DOHH2 (cell line): ENCODE measurements around the gene LCN10.

Experiments used
- H3F3A ChIP-seq: fragments of 200-600 bp; sonication (generic), shearing (Covaris generic); 2 replicates; pipeline ENCODE4 v1.6.0; 2016; ENCODE audit warnings: antibody characterized with exemption, mild to moderate bottlenecking; ENCODE audit not compliant: control insufficient read depth, insufficient read depth
- H3K27ac ChIP-seq: fragments of 200-600 bp; sonication (generic); 2 replicates; pipeline ENCODE4 v1.5.1; 2014; ENCODE audit warnings: low read depth, mild to moderate bottlenecking, low read length, moderate library complexity
- H3K27me3 ChIP-seq: fragments of 200-600 bp; sonication (generic); 2 replicates; pipeline ENCODE4 v1.6.1; 2014; ENCODE audit warnings: mild to moderate bottlenecking, low read length, mixed read lengths; ENCODE audit not compliant: control insufficient read depth
- H3K36me3 ChIP-seq: fragments of 200-600 bp; sonication (generic); 2 replicates; pipeline ENCODE4 v1.6.1; 2014; ENCODE audit warnings: mild to moderate bottlenecking, low read length, moderate library complexity, mixed read lengths; ENCODE audit not compliant: control insufficient read depth
- H3K4me1 ChIP-seq: fragments of 200-600 bp; sonication (generic); 2 replicates; pipeline ENCODE4 v1.6.1; 2014; ENCODE audit warnings: mild to moderate bottlenecking, low read length, mixed read lengths; ENCODE audit not compliant: control insufficient read depth
- H3K4me2 ChIP-seq: fragments of 200-600 bp; sonication (generic); 2 replicates; pipeline ENCODE4 v1.6.0; 2014; ENCODE audit warnings: mild to moderate bottlenecking, low read length, moderate library complexity
- H3K4me3 ChIP-seq: fragments of 200-600 bp; sonication (generic); 2 replicates; pipeline ENCODE4 v1.5.1; 2014; ENCODE audit warnings: mild to moderate bottlenecking, low read length, mixed read lengths
- H3K79me2 ChIP-seq: fragments of 200-600 bp; sonication (generic); 2 replicates; pipeline ENCODE4 v1.6.1; 2014; ENCODE audit warnings: mild to moderate bottlenecking, low read length, mixed read lengths; ENCODE audit not compliant: control insufficient read depth
- H3K9me2 ChIP-seq: fragments of 200-600 bp; sonication (generic); replicated peaks from 2 replicates; pipeline ENCODE4 v1.6.1; 2014; ENCODE audit warnings: mild to moderate bottlenecking, low read length, mixed read lengths; ENCODE audit not compliant: control insufficient read depth
- H3K9me3 ChIP-seq: fragments of 200-600 bp; sonication (generic); 2 replicates; pipeline ENCODE4 v1.6.1; 2014; ENCODE audit warnings: antibody characterized with exemption, low read length, mixed read lengths; ENCODE audit not compliant: control insufficient read depth, insufficient read depth
- H4K20me1 ChIP-seq: fragments of 200-600 bp; sonication (generic); 2 replicates; pipeline ENCODE4 v1.6.0; 2014; ENCODE audit warnings: low read depth, mild to moderate bottlenecking, antibody characterized with exemption, low read length, moderate library complexity; ENCODE audit not compliant: control insufficient read depth, insufficient read depth
- EZH2phosphoT487 ChIP-seq: fragments of 200-600 bp; sonication (generic); IDR thresholded peaks from 2 replicates; pipeline ENCODE4 v1.6.1; 2017; ENCODE audit warnings: borderline replicate concordance, mild to moderate bottlenecking, antibody characterized with exemption, low read length, moderate library complexity, mixed read lengths
- TF ChIP-seq, protein P1 (sequence below): fragments of 200-600 bp; sonication (generic); IDR thresholded peaks from one replicate; pipeline ENCODE4 v1.5.1; 2014; ENCODE audit warnings: antibody characterized with exemption, mild to moderate bottlenecking, low read depth, low read length; ENCODE audit not compliant: poor library complexity, severe bottlenecking

The LCN10 gene

DNA sequence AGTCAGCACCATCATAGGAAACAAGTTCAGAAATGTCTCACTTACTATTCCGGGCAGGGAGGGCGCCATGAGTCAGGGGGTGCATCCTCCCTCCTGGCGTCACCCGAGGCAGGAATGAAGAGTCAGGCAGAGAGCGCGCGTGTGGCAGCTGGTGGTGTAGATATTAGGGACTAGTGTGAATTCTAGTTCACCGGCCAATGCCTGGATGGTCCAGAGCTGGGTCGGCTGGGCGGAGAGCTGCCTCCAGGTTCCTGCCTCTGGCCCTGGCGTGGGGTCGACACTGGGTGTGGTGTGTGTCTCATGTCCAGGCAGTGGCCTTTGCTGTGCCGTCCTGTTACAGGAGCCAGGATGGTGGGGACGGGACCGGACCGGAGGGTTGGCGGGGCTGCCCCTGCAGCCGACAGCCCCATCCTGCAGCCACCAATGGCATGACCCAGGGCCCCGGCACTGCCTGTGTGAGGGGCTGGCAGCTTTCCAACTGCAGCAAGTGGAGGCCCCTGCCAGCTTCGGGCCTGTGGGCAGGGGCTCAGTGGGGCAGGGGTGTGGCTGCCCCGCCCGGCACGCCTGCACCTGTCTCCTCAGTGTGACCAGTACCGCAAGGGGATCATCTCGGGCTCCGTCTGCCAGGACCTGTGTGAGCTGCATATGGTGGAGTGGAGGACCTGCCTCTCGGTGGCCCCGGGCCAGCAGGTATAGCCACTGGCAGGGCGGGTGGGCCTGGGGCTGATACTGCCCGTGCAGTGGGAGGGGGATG is 21.2 kb downstream of the LCN10 start:
- Histone ChIP-seq H3K36me3 (peaks cover 49% of the 10 kb centered on the region), H3F3A (peaks cover 43% of the 10 kb centered on the region), H3K27ac (no peak overlapping the region), H3K4me1 (peaks cover 34% of the 10 kb centered on the region), H3K4me3 (no peak overlapping the region), H3K79me2 (peaks cover 15% of the 10 kb centered on the region), H4K20me1 (peaks cover 12% of the 10 kb centered on the region), H3K4me2 (no peak overlapping the region), H3K9me2 (no peaks in the 10 kb centered on the region), H3K27me3 (no peaks in the 10 kb centered on the region), H3K9me3 (no peaks in the 10 kb centered on the region)
- no peak for TF ChIP-seq EZH2phosphoT487
- TF ChIP-seq, protein P1, sequence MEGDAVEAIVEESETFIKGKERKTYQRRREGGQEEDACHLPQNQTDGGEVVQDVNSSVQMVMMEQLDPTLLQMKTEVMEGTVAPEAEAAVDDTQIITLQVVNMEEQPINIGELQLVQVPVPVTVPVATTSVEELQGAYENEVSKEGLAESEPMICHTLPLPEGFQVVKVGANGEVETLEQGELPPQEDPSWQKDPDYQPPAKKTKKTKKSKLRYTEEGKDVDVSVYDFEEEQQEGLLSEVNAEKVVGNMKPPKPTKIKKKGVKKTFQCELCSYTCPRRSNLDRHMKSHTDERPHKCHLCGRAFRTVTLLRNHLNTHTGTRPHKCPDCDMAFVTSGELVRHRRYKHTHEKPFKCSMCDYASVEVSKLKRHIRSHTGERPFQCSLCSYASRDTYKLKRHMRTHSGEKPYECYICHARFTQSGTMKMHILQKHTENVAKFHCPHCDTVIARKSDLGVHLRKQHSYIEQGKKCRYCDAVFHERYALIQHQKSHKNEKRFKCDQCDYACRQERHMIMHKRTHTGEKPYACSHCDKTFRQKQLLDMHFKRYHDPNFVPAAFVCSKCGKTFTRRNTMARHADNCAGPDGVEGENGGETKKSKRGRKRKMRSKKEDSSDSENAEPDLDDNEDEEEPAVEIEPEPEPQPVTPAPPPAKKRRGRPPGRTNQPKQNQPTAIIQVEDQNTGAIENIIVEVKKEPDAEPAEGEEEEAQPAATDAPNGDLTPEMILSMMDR: no peak

DNA sequence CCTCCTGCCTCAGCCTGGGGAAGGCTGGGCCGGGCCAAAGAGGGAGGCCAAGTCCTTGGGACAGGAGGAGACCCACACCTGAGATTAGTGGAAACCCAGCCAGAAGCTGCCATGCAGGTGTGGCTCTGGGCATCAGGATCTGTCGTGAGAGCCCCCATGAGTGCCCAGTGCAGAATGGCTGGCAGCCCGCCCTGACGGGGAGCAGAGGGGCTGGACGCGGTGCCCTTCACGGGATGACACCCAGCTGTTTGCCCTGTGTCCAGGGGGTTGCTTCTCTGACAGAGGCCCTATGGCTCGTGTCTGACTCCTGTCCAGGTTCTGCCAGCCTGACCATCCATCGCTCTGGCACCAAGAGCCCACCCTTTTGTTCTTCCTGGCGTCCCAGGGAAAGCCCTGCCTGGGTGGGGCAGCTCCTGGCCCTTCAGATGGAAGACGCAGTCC is 21.8 kb downstream of the LCN10 start:
- H3K36me3 ChIP-seq: peaks cover 43% of the 10 kb centered on the region
- no peaks in the 10 kb centered on the region for H3K9me2 ChIP-seq
- TF ChIP-seq, protein P1: no peak
- TF ChIP-seq EZH2phosphoT487: no peak
- H3K9me3 ChIP-seq: no peaks in the 10 kb centered on the region
- no peaks in the 10 kb centered on the region for H3K27me3 ChIP-seq
- peaks cover 37% of the 10 kb centered on the region for H3F3A ChIP-seq
- peaks cover 6% of the 10 kb centered on the region for H4K20me1 ChIP-seq
- H3K79me2 ChIP-seq: peaks cover 9% of the 10 kb centered on the region
- H3K4me2 ChIP-seq: no peak overlapping the region
- peaks cover 28% of the 10 kb centered on the region for H3K4me1 ChIP-seq
- no peak overlapping the region for H3K4me3 ChIP-seq
- H3K27ac ChIP-seq: no peak overlapping the region

DNA sequence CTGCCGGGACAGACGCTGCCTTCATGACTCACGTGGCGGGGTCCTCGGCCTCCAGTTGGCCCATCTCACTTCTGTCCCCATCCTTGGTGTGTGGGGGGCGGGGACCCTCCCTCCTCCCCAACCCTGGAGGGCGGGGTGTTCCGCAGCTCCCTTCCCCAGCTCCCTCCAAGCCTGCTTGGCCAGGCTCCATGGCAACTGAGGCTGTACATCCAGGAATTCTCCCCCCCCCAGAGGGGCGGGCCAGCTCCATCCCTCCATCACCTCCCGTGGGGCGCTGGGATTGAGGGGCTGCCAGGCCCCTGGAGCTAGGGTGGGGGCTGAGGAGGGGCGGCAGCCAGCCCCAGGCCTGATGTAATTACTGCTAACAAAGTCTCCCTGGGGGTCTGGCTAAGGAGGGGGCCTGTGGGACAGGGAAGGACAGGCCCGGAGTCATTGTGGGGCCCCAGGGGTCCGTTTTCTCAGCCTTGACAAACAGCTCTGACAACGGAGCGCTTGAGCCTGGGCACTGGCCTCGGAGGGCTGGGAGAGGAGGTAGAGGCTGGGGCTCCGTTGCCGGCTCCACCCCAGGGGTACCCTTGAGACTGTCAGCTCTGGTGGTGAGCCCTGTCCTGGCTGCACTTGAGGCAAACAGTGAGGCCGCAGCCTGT is 22.4 kb downstream of the LCN10 start:
- Histone ChIP-seq H3K4me1 (peaks cover 22% of the 10 kb centered on the region), H4K20me1 (peaks cover under 1% of the 10 kb centered on the region; the same call in 1 of the 2 replicates), H3F3A (peaks cover 32% of the 10 kb centered on the region), H3K9me3 (no peaks in the 10 kb centered on the region), H3K4me3 (no peak overlapping the region), H3K4me2 (no peak overlapping the region), H3K79me2 (peaks cover 4% of the 10 kb centered on the region), H3K9me2 (no peaks in the 10 kb centered on the region), H3K27ac (no peak overlapping the region), H3K27me3 (no peaks in the 10 kb centered on the region), H3K36me3 (peaks cover 38% of the 10 kb centered on the region)
- TF ChIP-seq EZH2phosphoT487: no peak
- TF ChIP-seq, protein P1: no peak
